Stimulated activated naive B cell treated with anti-CD40 and anti-IgM and Interleukin-4, amounts not matched to agents 10 μg/mL and 1 μg/mL and 100 μg/mL, for 72 hours (primary cell): ENCODE data around the gene WDFY4.

ENCODE experiments used
- ATAC-seq, 2 donors: fragments of 150-1000 bp; cut with Tn5 transposase; replicated peaks; 2 replicates each; pipeline ENCODE4 v1.10.0; 2021; ENCODE audit warnings: moderate library complexity in 1 of 2
- DNase-seq: peaks from one replicate; pipeline ENCODE4 v3.0.0; 2021
- H3K27ac Mint-ChIP-seq: one replicate; pipeline ENCODE4 v1.8.0; 2022; ENCODE audit warnings: mild to moderate bottlenecking, mixed read lengths
- H3K27me3 Mint-ChIP-seq, 2 donors: one replicate each; pipeline ENCODE4 v1.8.0; 2022; ENCODE audit warnings: mixed read lengths in 2 of 2
- H3K36me3 Mint-ChIP-seq, 2 donors: one replicate each; pipeline ENCODE4 v1.8.0; 2022; ENCODE audit warnings: mixed read lengths in 2 of 2, mild to moderate bottlenecking in 1 of 2
- H3K4me1 Mint-ChIP-seq, 2 donors: one replicate each; pipeline ENCODE4 v1.8.0; 2022; ENCODE audit warnings: mixed read lengths in 2 of 2, mild to moderate bottlenecking in 1 of 2
- H3K4me3 Mint-ChIP-seq, 2 donors: one replicate each; pipeline ENCODE4 v1.8.0; 2022; ENCODE audit warnings: mild to moderate bottlenecking in 2 of 2, mixed read lengths in 2 of 2, moderate library complexity in 1 of 2
- H3K9me3 Mint-ChIP-seq, 2 donors: one replicate each; pipeline ENCODE4 v1.8.0; 2022; ENCODE audit warnings: mixed read lengths in 2 of 2, mild to moderate bottlenecking in 1 of 2

WDFY4 gene

GRCh38 chr10:48722153-48723145 lies 37.8 kb downstream of the WDFY4 start:
- no peak for ATAC-seq
- no peak for DNase-seq
- H3K9me3 Mint-ChIP-seq: no peaks in the 10 kb centered on the region
- no peak overlapping the region for H3K4me3 Mint-ChIP-seq
- no peaks in the 10 kb centered on the region for H3K27me3 Mint-ChIP-seq
- peaks cover 40 to 50% of the 10 kb centered on the region in 2 donors for H3K36me3 Mint-ChIP-seq
- H3K4me1 Mint-ChIP-seq: peaks cover 20 to 45% of the 10 kb centered on the region in 2 donors
- no peak overlapping the region for H3K27ac Mint-ChIP-seq

GRCh38 chr10:48724127-48724526 lies 39.5 kb downstream of the WDFY4 start:
- H3K4me1 Mint-ChIP-seq: peaks cover 22 to 45% of the 10 kb centered on the region in 2 donors
- no peaks in the 10 kb centered on the region for H3K9me3 Mint-ChIP-seq
- ATAC-seq (no peak), DNase-seq (no peak)
- H3K4me3 Mint-ChIP-seq: no peak overlapping the region
- peak overlapping the region; percentile 85 for H3K27ac Mint-ChIP-seq
- no peaks in the 10 kb centered on the region for H3K27me3 Mint-ChIP-seq
- H3K36me3 Mint-ChIP-seq: peaks cover 34 to 57% of the 10 kb centered on the region in 2 donors

GRCh38 chr10:48725708-48726107 lies 41.0 kb downstream of the WDFY4 start:
- no peaks in the 10 kb centered on the region for H3K27me3 Mint-ChIP-seq
- H3K9me3 Mint-ChIP-seq: no peaks in the 10 kb centered on the region
- H3K36me3 Mint-ChIP-seq: peaks cover 46 to 62% of the 10 kb centered on the region in 2 donors
- peak overlapping the region; percentile 49 for H3K27ac Mint-ChIP-seq
- DNase-seq (no peak), ATAC-seq (no peak)
- no peak overlapping the region for H3K4me3 Mint-ChIP-seq
- peaks cover 24 to 50% of the 10 kb centered on the region in 2 donors for H3K4me1 Mint-ChIP-seq

GRCh38 chr10:48727866-48728265 lies 43.2 kb downstream of the WDFY4 start:
- Mint-ChIP-seq H3K27me3 (no peaks in the 10 kb centered on the region), H3K4me3 (no peak overlapping the region), H3K4me1 (peaks cover 24 to 60% of the 10 kb centered on the region in 2 donors), H3K27ac (peak overlapping the region; percentile 84), H3K36me3 (peaks cover 59 to 77% of the 10 kb centered on the region in 2 donors), H3K9me3 (no peaks in the 10 kb centered on the region)
- DNase-seq (no peak), ATAC-seq (no peak)

GRCh38 chr10:48729222-48729621 lies 44.5 kb downstream of the WDFY4 start:
- Mint-ChIP-seq H3K4me1 (peaks cover 21 to 57% of the 10 kb centered on the region in 2 donors), H3K4me3 (no peak overlapping the region), H3K27ac (peak overlapping the region; percentile 91)

GRCh38 chr10:48729941-48730457 lies 45.3 kb downstream of the WDFY4 start:
- ATAC-seq (no peak), DNase-seq (no peak)
- no peak overlapping the region for H3K4me3 Mint-ChIP-seq
- H3K36me3 Mint-ChIP-seq: peaks cover 50 to 66% of the 10 kb centered on the region in 2 donors
- peak overlapping the region; percentile 91 for H3K27ac Mint-ChIP-seq
- no peaks in the 10 kb centered on the region for H3K9me3 Mint-ChIP-seq
- peaks cover 18 to 49% of the 10 kb centered on the region in 2 donors for H3K4me1 Mint-ChIP-seq
- no peaks in the 10 kb centered on the region for H3K27me3 Mint-ChIP-seq

More at GRCh38 chr10:48729222-48729621, 44.5 kb downstream of the WDFY4 start:
- no peak for DNase-seq
- Mint-ChIP-seq H3K36me3 (peaks cover 58 to 70% of the 10 kb centered on the region in 2 donors), H3K9me3 (no peaks in the 10 kb centered on the region), H3K27me3 (no peaks in the 10 kb centered on the region)
- ATAC-seq: no peak

GRCh38 chr10:48731141-48731540 lies 46.5 kb downstream of the WDFY4 start:
- Mint-ChIP-seq H3K4me1 (peaks cover 16 to 47% of the 10 kb centered on the region in 2 donors), H3K9me3 (no peaks in the 10 kb centered on the region), H3K27me3 (no peaks in the 10 kb centered on the region), H3K36me3 (peaks cover 48 to 69% of the 10 kb centered on the region in 2 donors), H3K4me3 (no peak overlapping the region), H3K27ac (peak overlapping the region; percentile 34)
- ATAC-seq (no peak), DNase-seq (no peak)

- no peaks in the 10 kb centered on the region for H3K9me3 Mint-ChIP-seq
- peaks cover 47 to 72% of the 10 kb centered on the region in 2 donors for H3K36me3 Mint-ChIP-seq
- no peak overlapping the region for H3K4me3 Mint-ChIP-seq
- H3K27me3 Mint-ChIP-seq: no peaks in the 10 kb centered on the region
- H3K27ac Mint-ChIP-seq: peak overlapping the region; percentile 56
- H3K4me1 Mint-ChIP-seq: peaks cover 16 to 49% of the 10 kb centered on the region in 2 donors
- ATAC-seq (no peak), DNase-seq (no peak)
Observed at GRCh38 chr10:48731654-48732053, 47.0 kb downstream of the WDFY4 start.

- ATAC-seq (no peak), DNase-seq (no peak)
- peak overlapping the region; percentile 16 for H3K27ac Mint-ChIP-seq
- H3K9me3 Mint-ChIP-seq: no peaks in the 10 kb centered on the region
- no peaks in the 10 kb centered on the region for H3K27me3 Mint-ChIP-seq
- peaks cover 48 to 71% of the 10 kb centered on the region in 2 donors for H3K36me3 Mint-ChIP-seq
- peaks cover 9 to 50% of the 10 kb centered on the region in 2 donors for H3K4me1 Mint-ChIP-seq
- no peak overlapping the region for H3K4me3 Mint-ChIP-seq
Observed at GRCh38 chr10:48733329-48733728, 48.7 kb downstream of the WDFY4 start.

- no peak for DNase-seq
- Mint-ChIP-seq H3K27me3 (no peaks in the 10 kb centered on the region), H3K4me1 (peaks cover 5 to 59% of the 10 kb centered on the region in 2 donors), H3K9me3 (no peaks in the 10 kb centered on the region), H3K36me3 (peaks cover 54 to 71% of the 10 kb centered on the region in 2 donors), H3K27ac (peak overlapping the region; percentile 62), H3K4me3 (no peak overlapping the region)
- ATAC-seq: no peak
Observed at GRCh38 chr10:48735836-48736390, 51.2 kb downstream of the WDFY4 start.

GRCh38 chr10:48736596-48736995 lies 51.9 kb downstream of the WDFY4 start:
- Mint-ChIP-seq H3K4me3 (no peak overlapping the region), H3K27ac (peak overlapping the region; percentile 45), H3K36me3 (peaks cover 51 to 71% of the 10 kb centered on the region in 2 donors), H3K27me3 (no peaks in the 10 kb centered on the region), H3K9me3 (no peaks in the 10 kb centered on the region), H3K4me1 (peaks cover 7 to 66% of the 10 kb centered on the region in 2 donors)
- peak; percentile 14 to 31 for ATAC-seq
- no peak for DNase-seq

- no peak overlapping the region for H3K4me3 Mint-ChIP-seq
- no peaks in the 10 kb centered on the region for H3K27me3 Mint-ChIP-seq
- no peak for DNase-seq
- peak overlapping the region; percentile 31 for H3K27ac Mint-ChIP-seq
- no peaks in the 10 kb centered on the region for H3K9me3 Mint-ChIP-seq
- no peak for ATAC-seq
- H3K4me1 Mint-ChIP-seq: peaks cover 17 to 69% of the 10 kb centered on the region in 2 donors
- peaks cover 54 to 75% of the 10 kb centered on the region in 2 donors for H3K36me3 Mint-ChIP-seq
Observed at GRCh38 chr10:48737886-48738285, 53.2 kb downstream of the WDFY4 start.

- no peak overlapping the region for H3K4me3 Mint-ChIP-seq
- peak overlapping the region; percentile 39 for H3K27ac Mint-ChIP-seq
- ATAC-seq (no peak), DNase-seq (no peak)
- H3K36me3 Mint-ChIP-seq: peaks cover 58 to 83% of the 10 kb centered on the region in 2 donors
- H3K27me3 Mint-ChIP-seq: no peaks in the 10 kb centered on the region
- H3K9me3 Mint-ChIP-seq: no peaks in the 10 kb centered on the region
- peaks cover 28 to 82% of the 10 kb centered on the region in 2 donors for H3K4me1 Mint-ChIP-seq
Observed at GRCh38 chr10:48739170-48739569, 54.5 kb downstream of the WDFY4 start.

GRCh38 chr10:48740015-48740707 lies 55.5 kb downstream of the WDFY4 start:
- ATAC-seq (no peak), DNase-seq (no peak)
- peak overlapping the region; percentile 76 for H3K27ac Mint-ChIP-seq
- no peaks in the 10 kb centered on the region for H3K27me3 Mint-ChIP-seq
- H3K4me1 Mint-ChIP-seq: peaks cover 34 to 91% of the 10 kb centered on the region in 2 donors
- H3K36me3 Mint-ChIP-seq: peaks cover 65 to 87% of the 10 kb centered on the region in 2 donors
- no peak overlapping the region for H3K4me3 Mint-ChIP-seq
- H3K9me3 Mint-ChIP-seq: no peaks in the 10 kb centered on the region
